Measurements from ENCODE around the gene FMNL2.

GRCh38 chr2:152696476-152696875 is 361.5 kb downstream of the FMNL2 start:
- TF ChIP-seq CTCF (IDR thresholded peaks at IDR 0.05; ENCODE audit: low read length), result no peak
- TF ChIP-seq EZH2 (optimal IDR thresholded peaks at IDR 0.05; ENCODE audit: low read depth, low read length), result no peak
- TF ChIP-seq EZH2phosphoT487 (IDR thresholded peaks at IDR 0.05; ENCODE audit: low read length), result no peak

All from MM.1S (cell line).